ENCODE measurements around the gene SLC35B2.
A peak's percentile ranks its signal among the peaks of the same experiment; 100 is the strongest.

SLC35B2 gene

GRCh38 chr6:44255105-44255808 is 2.1 kb downstream of the SLC35B2 start:
- no peak overlapping the region for H3K27ac ChIP-seq (replicated peaks; ENCODE audit: low read length)
- no CpG with 5 or more reads among the region's 16 CpGs for WGBS, 2 donors (ENCODE audit: extremely low coverage in 2 of 2, insufficient read length in 2 of 2, insufficient replicate concordance in 1 of 2)
- H3K4me3 ChIP-seq (ENCODE audit: low read length in 2 of 2), result peak overlapping the region in 1 of 2 donors; percentile 67
- H2AK5ac ChIP-seq (ENCODE audit: low read depth, low read length), result no peak overlapping the region
- H2BK12ac ChIP-seq (ENCODE audit: low read length), result no peak overlapping the region
- DNase-seq (ENCODE audit: low spot score), result no peak
- peaks cover 54 to 81% of the 10 kb centered on the region in 2 donors for H3K36me3 ChIP-seq (replicated peaks in 1 of 2; ENCODE audit: control insufficient read depth in 2 of 2, insufficient read depth in 2 of 2, low read length in 2 of 2)
- H2BK15ac ChIP-seq (ENCODE audit: low read length), result no peak overlapping the region
- H3K79me1 ChIP-seq (ENCODE audit: low read depth, low read length), result no peaks in the 10 kb centered on the region
- no peak overlapping the region for H3K23ac ChIP-seq (ENCODE audit: low read depth, low read length, poor library complexity)
- no peak overlapping the region for H3K14ac ChIP-seq (ENCODE audit: low read length)
- H2BK120ac ChIP-seq (ENCODE audit: low read depth, low read length), result no peak overlapping the region
- H3K18ac ChIP-seq (ENCODE audit: low read length), result no peak overlapping the region
- no peaks in the 10 kb centered on the region for H3K9me3 ChIP-seq (replicated peaks in 1 of 2; ENCODE audit: control insufficient read depth in 2 of 2, insufficient read depth in 1 of 2, low read depth in 1 of 2, low read length in 2 of 2)
- no peaks in the 10 kb centered on the region for H3K27me3 ChIP-seq (ENCODE audit: control insufficient read depth in 3 of 3, insufficient read depth in 3 of 3, low read depth in 1 of 3, low read length in 3 of 3)
- no peak overlapping the region for H2AFZ ChIP-seq (ENCODE audit: low read length)
- H2BK5ac ChIP-seq (ENCODE audit: low read length), result no peak overlapping the region
- H4K91ac ChIP-seq (ENCODE audit: low read depth, low read length, poor library complexity), result no peak overlapping the region
- H3K9ac ChIP-seq (ENCODE audit: low read depth, low read length, poor library complexity), result no peak overlapping the region
- H3K4ac ChIP-seq (ENCODE audit: low read length), result no peak overlapping the region
- peaks cover 12 to 14% of the 10 kb centered on the region in 2 donors for H3K4me1 ChIP-seq (ENCODE audit: control insufficient read depth in 2 of 2, insufficient read depth in 1 of 2, low read depth in 1 of 2, low read length in 2 of 2)
- no peak overlapping the region for H3K4me2 ChIP-seq (ENCODE audit: insufficient read depth, low read length, poor library complexity, severe bottlenecking)
- peak overlapping the region; percentile 83 for H4K8ac ChIP-seq (ENCODE audit: low read depth, low read length)

- H3K4me1 ChIP-seq (ENCODE audit: control insufficient read depth in 2 of 2, insufficient read depth in 1 of 2, low read depth in 1 of 2, low read length in 2 of 2), result peaks cover 12 to 14% of the 10 kb centered on the region in 2 donors
- H3K27me3 ChIP-seq (ENCODE audit: control insufficient read depth in 3 of 3, insufficient read depth in 3 of 3, low read depth in 1 of 3, low read length in 3 of 3), result no peaks in the 10 kb centered on the region
- no peak overlapping the region for H2BK5ac ChIP-seq (ENCODE audit: low read length)
- no peaks in the 10 kb centered on the region for H3K9me3 ChIP-seq (replicated peaks in 1 of 2; ENCODE audit: control insufficient read depth in 2 of 2, insufficient read depth in 1 of 2, low read depth in 1 of 2, low read length in 2 of 2)
- no peak overlapping the region for H4K91ac ChIP-seq (ENCODE audit: low read depth, low read length, poor library complexity)
- WGBS, 2 donors (ENCODE audit: extremely low coverage in 2 of 2, insufficient read length in 2 of 2, insufficient replicate concordance in 1 of 2), result no CpG with 5 or more reads among the region's 12 CpGs
- no peak overlapping the region for H3K23ac ChIP-seq (ENCODE audit: low read depth, low read length, poor library complexity)
- no peak overlapping the region for H3K18ac ChIP-seq (ENCODE audit: low read length)
- DNase-seq (ENCODE audit: low spot score), result no peak
- H3K4ac ChIP-seq (ENCODE audit: low read length), result no peak overlapping the region
- peaks cover 54 to 81% of the 10 kb centered on the region in 2 donors for H3K36me3 ChIP-seq (replicated peaks in 1 of 2; ENCODE audit: control insufficient read depth in 2 of 2, insufficient read depth in 2 of 2, low read length in 2 of 2)
- H3K4me2 ChIP-seq (ENCODE audit: insufficient read depth, low read length, poor library complexity, severe bottlenecking), result no peak overlapping the region
- H2BK12ac ChIP-seq (ENCODE audit: low read length), result no peak overlapping the region
- no peak overlapping the region for H3K4me3 ChIP-seq (ENCODE audit: low read length in 2 of 2)
- no peak overlapping the region for H3K14ac ChIP-seq (ENCODE audit: low read length)
- peaks cover 3% of the 10 kb centered on the region for H3K79me1 ChIP-seq (ENCODE audit: low read depth, low read length)
- H2BK15ac ChIP-seq (ENCODE audit: low read length), result no peak overlapping the region
- H2BK120ac ChIP-seq (ENCODE audit: low read depth, low read length), result no peak overlapping the region
- no peak overlapping the region for H3K27ac ChIP-seq (replicated peaks; ENCODE audit: low read length)
- no peak overlapping the region for H2AK5ac ChIP-seq (ENCODE audit: low read depth, low read length)
- H2AFZ ChIP-seq (ENCODE audit: low read length), result no peak overlapping the region
- H3K9ac ChIP-seq (ENCODE audit: low read depth, low read length, poor library complexity), result no peak overlapping the region
- H4K8ac ChIP-seq (ENCODE audit: low read depth, low read length), result peak overlapping the region; percentile 83
Measured at GRCh38 chr6:44254191-44255104, 2.9 kb downstream of the SLC35B2 start.

GRCh38 chr6:44253307-44254101 is 3.8 kb downstream of the SLC35B2 start:
- Histone ChIP-seq H2BK5ac (ENCODE audit: low read length) (no peak overlapping the region), H4K8ac (ENCODE audit: low read depth, low read length) (no peak overlapping the region), H2BK120ac (ENCODE audit: low read depth, low read length) (no peak overlapping the region), H3K27ac (replicated peaks; ENCODE audit: low read length) (no peak overlapping the region), H3K4me3 (ENCODE audit: low read length in 2 of 2) (no peak overlapping the region), H4K91ac (ENCODE audit: low read depth, low read length, poor library complexity) (no peak overlapping the region), H2AK5ac (ENCODE audit: low read depth, low read length) (no peak overlapping the region), H2BK12ac (ENCODE audit: low read length) (no peak overlapping the region), H3K9me3 (replicated peaks in 1 of 2; ENCODE audit: control insufficient read depth in 2 of 2, insufficient read depth in 1 of 2, low read depth in 1 of 2, low read length in 2 of 2) (no peaks in the 10 kb centered on the region), H3K18ac (ENCODE audit: low read length) (no peak overlapping the region), H3K27me3 (ENCODE audit: control insufficient read depth in 3 of 3, insufficient read depth in 3 of 3, low read depth in 1 of 3, low read length in 3 of 3) (no peaks in the 10 kb centered on the region), H3K4me2 (ENCODE audit: insufficient read depth, low read length, poor library complexity, severe bottlenecking) (no peak overlapping the region), H3K9ac (ENCODE audit: low read depth, low read length, poor library complexity) (peak overlapping the region; percentile 6), H2BK15ac (ENCODE audit: low read length) (no peak overlapping the region), H3K4me1 (ENCODE audit: control insufficient read depth in 2 of 2, insufficient read depth in 1 of 2, low read depth in 1 of 2, low read length in 2 of 2) (peaks cover 18 to 19% of the 10 kb centered on the region in 2 donors), H3K4ac (ENCODE audit: low read length) (no peak overlapping the region), H2AFZ (ENCODE audit: low read length) (no peak overlapping the region), H3K14ac (ENCODE audit: low read length) (no peak overlapping the region), H3K79me1 (ENCODE audit: low read depth, low read length) (peaks cover 3% of the 10 kb centered on the region), H3K36me3 (replicated peaks in 1 of 2; ENCODE audit: control insufficient read depth in 2 of 2, insufficient read depth in 2 of 2, low read length in 2 of 2) (peaks cover 60 to 81% of the 10 kb centered on the region in 2 donors), H3K23ac (ENCODE audit: low read depth, low read length, poor library complexity) (no peak overlapping the region)
- WGBS, 2 donors (ENCODE audit: extremely low coverage in 2 of 2, insufficient read length in 2 of 2, insufficient replicate concordance in 1 of 2), result no CpG with 5 or more reads among the region's 10 CpGs
- no peak for DNase-seq (ENCODE audit: low spot score)
